Heart right ventricle (tissue), 16 donors: ENCODE data around the gene EFNA4. TPM values are rescaled to one million over a fixed set of nuclear protein-coding genes. Genes with fewer than 3 reads are reported as not detected.

Experiments
- ATAC-seq, 8 donors: fragments of 200-7000 bp; cut with Tn5 transposase; one replicate each; pipeline ENCODE4 v1.9.1; 2020; ENCODE audit warnings: mild to moderate bottlenecking in 8 of 8, moderate library complexity in 8 of 8, moderate number of reproducible peaks in 1 of 8
- DNase-seq, 2 donors: peaks; one replicate each; pipeline ENCODE4 v3.0.0-alpha.2; 2020
- H3K27ac ChIP-seq, 10 donors: fragments of 200-600 bp; sonication (generic) in 2 of 10; one replicate each; pipeline versions ENCODE4 v1.5.0 to v1.8.0; 2020 to 2022; ENCODE audit warnings: mild to moderate bottlenecking in 3 of 10
- H3K27me3 ChIP-seq, 7 donors: fragments of 200-600 bp; one replicate each; pipeline ENCODE4 v1.8.0; 2021 to 2022; ENCODE audit warnings: mild to moderate bottlenecking in 2 of 7
- H3K36me3 ChIP-seq, 9 donors: fragments of 200-600 bp; sonication (generic) in 1 of 9; one replicate each; pipeline versions ENCODE4 v1.5.0 to v1.8.0; 2020 to 2022; ENCODE audit warnings: mild to moderate bottlenecking in 2 of 9
- H3K4me1 ChIP-seq, 9 donors: fragments of 200-600 bp; sonication (generic) in 1 of 9; one replicate each; pipeline versions ENCODE4 v1.5.0 to v1.8.0; 2020 to 2022; ENCODE audit warnings: mild to moderate bottlenecking in 4 of 9
- H3K4me3 ChIP-seq, 10 donors: fragments of 200-600 bp; sonication (generic) in 2 of 10; one replicate each; pipeline versions ENCODE4 v1.5.0 to v1.8.0; 2020 to 2022; ENCODE audit warnings: mild to moderate bottlenecking in 7 of 10, moderate library complexity in 2 of 10
- H3K9me3 ChIP-seq, 11 donors: fragments of 200-600 bp in 10 of 11; sonication (generic) in 2 of 11; one replicate each; pipeline versions ENCODE4 v1.5.0 to v1.8.0; 2013 to 2022; ENCODE audit warnings: mild to moderate bottlenecking in 2 of 11, control low read depth in 1 of 11, moderate library complexity in 1 of 11
- CTCF ChIP-seq, 9 donors: fragments of 200-600 bp; sonication (generic) in 2 of 9; IDR thresholded peaks; one replicate each; pipeline versions ENCODE4 v1.5.0 to v1.8.0; 2021 to 2022; ENCODE audit warnings: antibody characterized with exemption in 9 of 9, mild to moderate bottlenecking in 5 of 9, moderate library complexity in 1 of 9
- WGBS, 2 donors: extraction: QIAGEN DNeasy Blood & Tissue Kit; methylation state at CpG; one replicate each; pipeline ENCODE4 v1.1.7; 2013; ENCODE audit warnings: inconsistent platforms in 1 of 2; 5-methylcytosine and 5-hydroxymethylcytosine counted together
- intact Hi-C, 10 donors: fragments of 100-400 bp; cut with DNase I; formaldehyde crosslinking; loops; one replicate each; pipeline versions ENCODE4 v1.11.1 to v1.14.2; 2022
- polyA plus RNA-seq, 2 donors: library from polyadenylated mRNA; stranded (reverse); fragments of 200-250 nt; gene quantifications; one replicate each; pipeline ENCODE4 v1.2.3, GENCODE V29; 2013
- total RNA-seq, 10 donors: library from RNA; stranded (reverse); fragmentation: NEBNext Ultra II Directional in 3 of 10; extraction: Animal tissue kit (Norgen Biotek cat#: 25700) in 3 of 10; gene quantifications; one replicate each; pipeline versions ENCODE4 v1.2.1 to v1.2.4, GENCODE V29; 2021 to 2023
- donor health status: Arrhythmogenic right ventricular cardiomyopathy.
- donor health status: ischemic (EF 13 %, LVEDD 7.1; RV severe dilation, severe dysfunction).
- donor health status: healthy with polysubstance abuse.
- donor health status: DM: no; HTN: yes; CAD: no.
- donor health status: DM: no; HTN: no; CAD: no.
- donor health status: ischemic (EF 25% LVEDD 6.9; RV normal size, moderate dysfunction).
- donor health status: ischemic (EF 25% LVEDD 5.7; RV mildly dilated, moderate dysfunction).
- donor health status: healthy.
- donor health status: DM: yes; HTN: yes; CAD: no.
- donor health status: Ischemic cardiomyopathy.
- donor health status: ischemic (EF 35%, LVEDD 5.7; RV mildly dilated, moderate dysfunction).
- donor health status: nonischemic (EF 11% LVEDD 7.7; RV severe dilation, severe dysfunction).
- donor health status: DM: yes; HTN: yes; CAD: no.
- donor health status: PGD.
- donor health status: ischemic (EF 29% LVEDD 5.4; RV normal size, mild dysfunction).
- donor health status: nonischemic (EF 23%, LVEDD 6.1; RV moderate dilation, normal function).

The EFNA4 gene
- total and polyA plus RNA-seq, 12 donors, result 0.49 to 5.4 (median 1.9) TPM

GRCh38 chr1:155044812-155045657, 18.5 kb upstream of the EFNA4 start:
- peak; percentile 64 to 90 (median 80) for TF ChIP-seq CTCF (IDR thresholded peaks at IDR 0.05)
- H3K9me3 ChIP-seq, result no peaks in the 10 kb centered on the region
- ATAC-seq, result peak; percentile 89 to 96 (median 93)
- no peaks in the 10 kb centered on the region for H3K27me3 ChIP-seq
- no peak overlapping the region for H3K4me3 ChIP-seq
- peak overlapping the region in 7 of 10 donors; percentile 5 to 63 (median 48) for H3K27ac ChIP-seq
- H3K4me1 ChIP-seq, result peaks cover 4 to 21% (median 16%) of the 10 kb centered on the region in 9 donors
- intact Hi-C loops, result loop anchor here in 7 of 10 donors (1.0 to 5.0 kb wide), 5 partner anchors 16 to 40 kb away; partner anchors contain the start of gene EFNA4 (in 1 of the 7)
- WGBS, 2 donors, result 45 to 56% methylated on average over 7 of the region's 7 CpGs
- H3K36me3 ChIP-seq, result no peaks in the 10 kb centered on the region
- peak; percentile 72 to 85 for DNase-seq

- intact Hi-C loops, result loop anchor here in 1 of 10 donors (5.0 kb wide), 1 partner anchor 34 kb away; no protein-coding TSS in a partner anchor
- Histone ChIP-seq H3K36me3 (peaks cover 0 to 6% (median under 1%) of the 10 kb centered on the region in 9 donors), H3K4me3 (no peak overlapping the region), H3K27ac (no peak overlapping the region), H3K27me3 (no peaks in the 10 kb centered on the region), H3K4me1 (peaks cover 10 to 54% (median 33%) of the 10 kb centered on the region in 9 donors), H3K9me3 (no peaks in the 10 kb centered on the region)
- DNase-seq, result no peak
- no peak for TF ChIP-seq CTCF (IDR thresholded peaks at IDR 0.05)
- ATAC-seq, result no peak
- 95% methylated on average over 8 of the region's 8 CpGs for WGBS, 2 donors
These were observed 14.8 kb upstream of the EFNA4 start for GRCh38 chr1:155048449-155049334.

GRCh38 chr1:155049651-155050559, 13.6 kb upstream of the EFNA4 start:
- intact Hi-C loops, result loop anchor here in 5 of 10 donors (2.0 to 10.0 kb wide), 8 partner anchors 32 to 565 kb away; partner anchors contain the start of genes CKS1B (in 2 of the 5), SHC1 (in 2 of the 5), PBXIP1 (in 1 of the 5) and ZBTB7B (in 1 of the 5)
- H3K4me1 ChIP-seq, result peaks cover 12 to 49% (median 32%) of the 10 kb centered on the region in 9 donors
- no peak for TF ChIP-seq CTCF (IDR thresholded peaks at IDR 0.05)
- peak overlapping the region; percentile 53 to 98 (median 94) for H3K27ac ChIP-seq
- no peaks in the 10 kb centered on the region for H3K27me3 ChIP-seq
- DNase-seq (no peak), ATAC-seq (no peak)
- whole genome bisulfite sequencing, 2 donors, result 18 to 20% methylated on average over 10 of the region's 10 CpGs
- H3K36me3 ChIP-seq, result peaks cover 0 to 18% (median 12%) of the 10 kb centered on the region in 9 donors
- H3K4me3 ChIP-seq, result peak overlapping the region; percentile 51 to 98 (median 84)
- H3K9me3 ChIP-seq, result no peaks in the 10 kb centered on the region
